Fibroblast of skin of scalp (primary cell): ENCODE results near the gene ANGPT4.
"Not testable (repeated sequence)": the region's sequence is repeated elsewhere in the genome, so short reads cannot be mapped to it uniquely, and the experiment has no call there.

Experiments
- DNase-seq: peaks from one replicate; pipeline ENCODE4 v3.0.0-alpha.2; 2013

The ANGPT4 gene

DNA sequence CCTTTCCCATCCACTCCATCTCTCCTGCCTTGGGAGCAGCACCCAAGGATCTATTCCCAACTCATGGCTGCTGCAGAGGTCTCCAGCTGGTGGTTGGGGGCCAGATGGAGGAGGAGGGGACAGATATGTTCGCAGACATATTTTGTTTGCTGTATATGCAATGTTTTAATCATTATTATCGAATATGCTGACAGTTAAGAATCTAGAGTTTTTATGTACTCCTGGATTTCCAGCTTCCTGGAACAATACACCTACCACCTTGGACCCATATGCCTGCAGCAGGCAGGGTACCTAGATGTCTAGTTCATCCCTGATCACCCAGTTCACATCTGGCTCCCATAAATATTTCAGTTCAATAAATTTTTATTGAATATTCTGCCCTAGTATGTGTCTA is 73.6 kb downstream of the ANGPT4 start:
- no peak for DNase-seq

DNA sequence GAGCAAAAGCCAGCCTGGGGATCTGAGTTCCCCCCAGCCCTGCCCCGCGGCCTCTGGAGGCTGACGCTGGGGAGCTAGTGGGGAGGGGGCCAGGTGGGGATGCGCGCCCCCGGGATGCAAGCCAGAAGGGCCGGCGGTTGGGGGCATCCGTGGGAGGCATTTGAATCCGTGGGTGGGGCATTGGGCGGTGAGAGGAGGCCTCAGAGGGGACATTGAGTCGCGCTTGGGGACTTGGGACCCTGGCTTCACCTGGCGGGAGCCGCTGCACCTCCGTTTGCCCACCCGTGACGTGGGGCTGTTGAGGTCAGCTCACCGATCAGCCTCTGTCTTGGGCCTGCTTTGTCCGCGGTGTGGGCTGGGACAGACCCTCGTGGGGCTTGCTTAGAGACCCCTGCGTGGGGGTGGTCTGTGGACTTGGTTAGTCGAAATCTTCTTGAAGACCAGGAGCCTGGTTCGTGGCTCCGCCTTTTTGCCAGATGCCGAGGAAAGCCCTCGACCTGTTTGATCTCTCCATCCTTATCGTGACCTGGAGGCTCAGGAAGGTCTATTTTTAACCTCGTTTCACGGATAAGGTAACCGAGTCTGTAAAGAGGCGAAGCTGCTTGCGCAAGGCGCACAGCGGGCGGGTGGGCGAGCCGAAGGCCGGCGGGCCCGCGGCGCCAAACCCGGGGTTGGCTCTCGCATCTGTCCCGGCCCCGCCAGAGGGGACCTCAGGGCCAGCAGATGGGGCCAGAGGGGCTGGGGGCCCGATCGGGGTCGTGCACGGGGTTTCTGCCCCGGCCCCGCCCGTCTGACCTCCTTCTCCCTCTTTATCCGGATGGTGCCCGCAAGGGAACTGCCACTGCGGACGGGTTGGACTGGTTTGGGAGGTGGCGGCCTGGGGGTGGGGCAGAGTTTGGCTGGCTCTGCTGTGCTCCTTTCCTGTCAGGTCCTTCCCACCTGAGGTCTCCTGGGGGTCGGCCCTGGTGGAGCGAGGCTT is 74.3 kb downstream of the ANGPT4 start:
- DNase-seq = no peak

DNA sequence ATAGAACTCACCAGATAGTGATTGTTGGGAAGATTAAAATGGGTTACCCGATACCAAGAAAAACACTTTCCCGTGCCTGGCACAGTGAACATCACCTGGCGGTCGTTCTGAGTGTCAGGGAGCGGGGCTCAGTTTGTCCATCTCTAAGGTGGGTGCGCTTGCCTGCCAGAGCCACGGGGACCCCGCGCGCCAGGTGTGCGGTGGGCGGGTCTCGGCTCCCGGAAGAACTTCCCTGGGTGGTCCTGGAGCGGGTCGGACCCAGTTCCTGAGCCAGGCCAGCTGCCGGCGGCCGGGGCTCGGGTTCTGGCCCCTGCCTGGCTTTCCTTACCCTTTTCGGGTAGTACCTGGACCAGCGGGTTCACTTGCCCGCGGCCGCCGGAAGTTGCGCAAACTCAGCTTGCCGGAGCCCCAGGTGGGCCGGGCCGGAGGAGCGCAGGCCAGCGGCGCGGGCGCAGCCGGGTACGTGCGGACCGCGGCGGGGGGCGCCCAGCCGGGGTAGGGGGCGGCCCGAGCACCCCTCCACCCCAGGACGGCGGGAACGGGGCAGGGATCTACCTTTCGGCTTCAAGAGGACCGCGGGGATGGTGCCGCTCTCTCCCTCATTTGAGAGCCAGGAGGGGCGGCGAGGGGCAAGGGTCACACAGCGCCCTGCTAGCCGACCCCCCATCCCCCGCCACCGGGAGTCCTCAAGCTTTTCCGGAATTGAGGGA is 75.1 kb downstream of the ANGPT4 start:
- DNase-seq = no peak

DNA sequence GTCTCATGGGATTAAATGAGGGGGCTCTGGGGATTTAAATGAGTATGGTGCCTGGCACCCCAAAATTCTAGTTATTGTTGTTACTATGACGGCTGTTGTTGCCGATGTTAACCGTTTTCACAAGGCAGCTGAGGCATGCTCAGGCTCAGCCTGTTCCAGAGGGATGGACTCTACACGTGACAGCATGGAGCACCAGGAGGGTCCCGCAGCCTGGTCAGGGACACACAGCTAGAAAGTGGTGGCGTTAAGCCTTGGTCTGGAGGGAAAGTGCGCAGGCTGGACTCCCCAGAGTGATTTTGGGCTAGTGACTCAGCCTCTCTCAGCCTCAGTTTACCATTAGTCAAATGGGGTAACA is 75.7 kb downstream of the ANGPT4 start:
- DNase-seq = no peak

DNA sequence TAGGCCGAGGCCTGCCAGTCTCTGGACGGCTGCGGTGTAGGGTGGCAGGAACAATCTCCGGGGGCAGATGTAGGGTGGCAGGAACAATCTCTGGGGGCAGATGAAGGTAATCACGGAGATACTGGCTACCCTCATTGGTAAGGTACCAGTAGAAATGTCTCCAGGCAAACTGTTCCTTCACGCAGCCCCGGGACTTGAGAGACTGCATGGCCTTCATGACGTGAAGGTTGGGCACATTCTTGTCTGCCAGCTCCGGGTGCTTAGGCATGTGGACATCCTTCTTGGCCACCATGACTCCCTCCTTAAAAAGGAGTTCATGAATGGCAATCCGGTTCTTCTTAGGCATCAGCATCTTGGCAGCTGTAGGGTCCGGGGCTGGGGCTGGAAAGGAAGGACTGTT is 76.5 kb downstream of the ANGPT4 start:
- DNase-seq = no peak

DNA sequence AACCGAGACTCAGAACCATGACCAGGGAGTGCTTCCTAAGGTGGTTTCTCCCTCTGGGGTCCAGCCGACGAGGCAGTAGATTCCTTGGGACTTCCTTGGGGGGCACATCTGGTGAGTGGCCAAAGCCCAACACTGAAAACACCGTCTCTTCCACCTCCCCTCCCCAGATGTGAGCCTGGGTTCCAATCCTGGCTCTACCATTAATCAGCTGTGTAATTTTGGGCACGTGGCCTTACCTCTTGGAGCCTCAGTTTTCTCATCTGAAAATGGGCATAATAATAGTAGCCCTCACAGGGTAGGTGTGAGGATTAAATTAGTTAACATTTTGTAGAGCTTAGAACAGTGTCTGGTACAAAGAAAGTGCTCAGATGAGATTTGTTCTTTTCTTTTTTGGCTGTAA is 77.1 kb downstream of the ANGPT4 start:
- DNase-seq = no peak

DNA sequence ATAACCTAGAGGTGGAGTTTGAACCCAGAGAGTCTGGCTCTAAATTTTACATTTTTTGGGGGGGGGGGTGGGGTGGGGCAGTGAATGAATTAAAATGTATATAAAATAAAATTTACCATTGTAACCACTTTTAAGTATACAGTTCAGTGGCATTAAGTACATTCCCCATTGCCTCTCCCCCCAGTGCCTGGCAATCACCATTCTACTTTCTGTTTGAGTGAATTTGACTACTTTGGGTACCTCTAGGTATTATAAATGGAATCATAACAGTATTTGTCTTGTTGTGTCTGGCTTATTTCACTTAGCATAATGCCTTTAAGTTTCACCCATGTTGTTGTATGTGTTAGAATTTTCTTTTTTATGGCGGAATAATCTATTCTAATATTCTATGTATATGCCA is 79.9 kb downstream of the ANGPT4 start:
- no peak for DNase-seq

DNA sequence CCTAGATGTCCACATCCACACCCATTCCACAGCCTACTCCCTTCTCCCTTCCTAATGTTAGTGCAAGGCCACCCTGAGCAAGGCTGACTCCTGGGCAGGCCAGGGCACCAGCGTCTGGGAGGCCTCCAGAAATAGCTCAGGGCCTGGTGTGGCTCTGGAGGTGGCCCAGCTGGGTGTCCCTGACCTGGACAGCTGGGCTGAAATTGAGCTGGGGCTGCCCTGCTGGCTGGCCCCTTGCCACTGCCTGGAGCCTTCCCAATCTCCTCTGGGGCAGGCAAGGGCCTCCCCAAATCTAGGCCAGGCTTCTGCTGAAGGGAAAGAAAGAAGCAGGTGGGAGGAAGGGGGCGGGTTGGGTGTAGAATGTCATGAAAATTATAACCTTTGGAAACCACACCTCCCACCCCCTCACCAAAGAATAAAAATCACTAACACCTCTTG is 80.5 kb downstream of the ANGPT4 start:
- DNase-seq = no peak

DNA sequence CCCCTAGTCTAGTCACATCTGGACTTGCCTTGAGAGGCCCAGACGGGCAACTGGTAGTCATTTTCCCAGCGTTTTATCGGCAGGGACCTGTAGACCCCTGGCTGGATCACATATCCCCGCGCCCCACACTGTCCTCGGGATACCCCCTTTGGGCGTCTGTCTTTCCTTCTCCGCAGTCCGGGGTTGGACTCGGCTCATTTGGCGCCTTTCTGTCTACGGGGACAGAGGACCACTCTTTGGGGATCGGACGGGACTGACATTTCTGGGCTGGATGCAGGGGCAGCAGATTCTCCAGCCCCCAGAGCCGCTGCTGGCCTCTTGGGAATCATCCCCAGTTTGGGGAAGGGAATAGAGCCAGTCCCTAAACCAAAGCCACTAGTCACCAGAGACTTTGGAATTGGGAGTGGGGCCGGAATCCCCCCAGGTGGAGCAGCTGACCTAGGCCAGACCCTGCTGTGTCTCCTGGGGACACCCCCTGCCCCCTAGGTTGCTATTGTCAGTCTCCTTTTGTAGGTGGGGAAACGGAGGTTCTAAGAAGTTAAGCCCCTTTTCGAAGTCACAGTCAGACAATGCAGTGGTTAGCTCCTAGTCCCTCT is 81.9 kb downstream of the ANGPT4 start:
- no peak for DNase-seq

DNA sequence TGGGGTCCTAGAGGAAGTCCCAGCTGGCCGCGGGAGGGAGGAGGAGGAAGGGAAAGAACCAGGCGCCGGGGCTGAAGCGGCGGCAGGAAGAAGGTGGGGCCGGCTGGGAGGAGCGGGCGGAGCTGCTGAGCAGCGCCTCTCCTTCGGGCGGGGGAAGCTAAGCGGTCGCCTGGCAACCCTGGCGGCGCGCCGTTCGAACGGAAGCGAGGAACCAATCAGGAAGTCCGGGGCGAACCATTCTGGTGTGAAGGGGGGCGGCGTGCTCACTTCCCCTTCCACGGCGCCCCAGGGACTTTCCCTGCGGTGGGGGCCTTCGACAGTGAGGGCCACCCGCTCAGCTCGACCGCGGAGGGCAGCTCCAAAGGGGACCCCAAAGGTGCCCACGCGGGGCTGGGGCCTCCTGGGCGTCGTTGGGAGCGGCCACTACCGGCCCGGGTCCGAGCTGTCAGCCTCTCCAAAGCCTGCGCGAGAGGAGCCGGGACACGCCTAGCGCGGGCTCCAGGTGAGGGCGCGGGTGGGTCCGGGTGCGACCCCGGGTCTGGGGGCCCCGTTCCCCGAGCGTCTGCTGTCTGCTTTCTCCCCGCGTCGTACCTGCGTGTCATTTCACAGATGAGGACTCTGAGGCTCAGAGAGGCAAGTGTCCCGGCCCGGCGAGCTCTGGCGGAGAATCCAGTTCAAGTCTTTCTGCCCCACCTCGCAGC is 82.5 kb downstream of the ANGPT4 start, which contains the start of gene FAM110A:
FAM110A (plus strand) TSS at position 266 of the 701 bp plus-strand sequence. CDS start 11,090 bp downstream, outside the sequence.
- peak; percentile 94 for DNase-seq

DNA sequence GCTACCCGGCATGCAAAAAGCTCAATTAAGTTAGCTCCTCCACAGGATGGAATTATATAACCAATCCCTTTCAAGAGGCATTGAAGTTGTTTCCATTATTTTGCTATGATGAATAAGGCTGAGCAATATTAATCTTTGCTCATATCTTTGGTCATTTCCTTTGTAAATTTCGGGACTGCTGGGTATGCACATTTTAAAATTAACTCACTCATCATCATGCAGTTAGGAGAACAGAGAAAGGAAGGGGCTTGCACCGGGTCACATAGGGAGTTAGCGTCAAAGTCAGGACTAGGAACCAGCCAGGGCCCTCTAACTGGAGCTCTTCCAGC is 83.0 kb downstream of the ANGPT4 start:
- DNase-seq = no peak

DNA sequence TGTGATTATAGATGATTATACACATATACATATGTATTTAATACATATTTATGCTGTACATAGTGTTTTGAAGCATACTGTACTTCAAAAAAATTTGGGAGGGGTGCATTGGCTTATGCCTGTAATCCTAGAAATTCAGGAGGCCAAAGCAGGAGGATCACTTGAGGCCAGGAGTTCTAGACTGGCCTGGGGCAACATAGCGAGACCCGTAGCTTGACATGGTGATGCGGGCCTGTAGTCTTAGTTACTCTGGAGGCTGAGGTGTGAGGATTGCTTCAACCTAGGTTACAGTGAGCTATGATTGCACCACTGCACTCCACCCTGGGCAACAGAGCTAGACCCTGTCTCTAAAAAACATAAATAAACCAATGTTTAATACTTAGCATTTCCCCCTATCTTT is 84.2 kb downstream of the ANGPT4 start:
- DNase-seq = no peak

DNA sequence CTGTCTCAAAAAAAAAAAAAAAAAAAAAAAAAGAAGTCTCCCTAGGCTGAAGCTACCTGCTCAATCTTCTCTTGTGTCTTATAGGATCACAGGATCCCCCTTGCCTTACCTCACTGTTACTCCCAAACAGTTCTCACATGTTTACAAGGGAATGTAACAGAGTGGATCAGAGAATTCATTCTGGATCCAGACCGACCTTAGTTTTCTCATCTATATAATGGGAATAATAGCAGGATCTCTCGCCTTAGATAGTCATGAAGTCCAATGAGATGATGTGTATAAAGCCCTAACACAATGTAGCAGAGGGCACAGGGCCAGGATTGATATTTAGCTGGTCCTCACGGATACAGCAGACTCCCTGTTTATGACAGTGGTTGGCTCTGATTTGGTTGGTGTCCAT is 84.9 kb downstream of the ANGPT4 start:
- DNase-seq = no peak

DNA sequence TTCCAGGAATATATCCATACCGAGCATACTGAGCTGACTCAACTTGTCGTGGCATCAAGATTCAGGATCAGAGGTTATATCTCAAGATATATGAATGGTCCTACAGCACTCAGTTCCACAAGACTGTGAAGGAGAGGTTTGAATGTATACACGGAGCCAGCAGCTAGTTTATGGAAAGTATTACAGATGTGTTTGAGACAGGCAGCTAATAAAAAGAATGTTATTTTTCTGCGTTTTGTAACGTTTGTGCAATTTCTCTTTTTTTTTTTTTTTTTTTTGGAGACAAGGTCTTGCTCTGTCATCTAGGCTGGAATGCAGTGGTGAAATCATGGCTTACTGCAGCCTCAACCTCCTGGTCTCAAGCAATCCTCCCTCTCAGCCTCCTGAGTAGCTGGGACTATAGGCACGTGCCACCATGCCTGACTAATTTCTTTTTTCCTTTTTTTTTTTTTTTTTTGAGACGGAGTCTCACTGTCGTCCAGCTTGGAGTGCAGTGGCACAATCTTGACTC is 86.1 kb downstream of the ANGPT4 start:
- peak; percentile 81 for DNase-seq

DNA sequence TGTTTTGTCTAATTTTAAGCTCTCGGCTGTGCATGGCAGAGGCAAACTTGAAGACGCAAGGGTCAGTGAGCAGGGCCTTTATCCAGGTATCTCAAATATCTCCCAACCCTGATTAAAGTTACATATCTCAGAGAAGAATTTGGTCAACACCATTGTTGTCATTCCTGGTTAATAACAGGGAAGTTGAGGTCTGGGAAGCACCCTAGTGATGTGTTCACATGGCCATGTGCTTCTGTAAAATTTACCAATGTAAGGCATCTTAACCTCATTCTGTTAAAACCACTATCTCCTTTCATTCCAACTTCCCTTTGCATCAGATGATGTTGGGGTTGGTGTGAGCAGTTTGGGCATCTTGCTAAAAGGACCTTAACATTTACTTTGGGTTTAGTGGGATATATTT is 86.6 kb downstream of the ANGPT4 start:
- DNase-seq = peak; percentile 65

DNA sequence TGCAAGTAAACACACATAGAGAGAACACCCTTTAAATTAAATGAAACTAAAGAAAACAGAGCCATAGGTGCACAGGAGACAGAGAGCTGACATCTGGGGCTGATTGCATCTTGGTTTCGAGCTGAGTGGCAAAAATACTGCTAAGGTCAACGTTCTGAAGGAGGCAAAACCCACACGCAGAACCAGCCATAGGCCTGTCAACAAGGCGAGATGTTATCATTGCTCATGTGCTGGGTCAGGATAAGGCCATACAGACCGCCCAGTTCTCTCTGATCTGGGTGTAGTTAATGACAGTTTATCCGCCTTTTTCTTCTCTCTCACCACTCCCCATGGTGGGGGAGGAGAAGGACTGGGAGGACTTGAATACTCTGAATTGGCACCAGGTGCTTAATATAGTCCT is 87.1 kb downstream of the ANGPT4 start:
- no peak for DNase-seq

DNA sequence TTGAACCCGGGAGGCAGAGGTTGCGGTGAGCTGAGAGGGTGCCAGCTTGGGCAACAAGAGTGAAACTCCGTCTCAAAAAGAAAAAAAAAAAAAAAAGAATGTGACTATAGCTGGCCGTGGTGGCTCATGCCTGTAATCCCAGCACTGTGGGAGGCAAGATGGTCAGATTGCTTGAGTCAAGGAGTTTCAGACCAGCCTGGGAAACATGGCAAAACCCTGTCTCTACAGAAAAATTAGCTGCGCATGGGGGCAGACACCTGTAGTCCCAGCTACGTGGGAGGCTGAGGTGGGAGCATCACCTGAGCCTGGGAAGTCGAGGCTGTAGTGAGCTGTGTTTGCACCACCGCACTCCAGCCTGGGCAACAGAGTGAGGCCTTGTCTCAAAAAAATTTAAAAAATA is 88.2 kb downstream of the ANGPT4 start:
- DNase-seq = not testable (repeated sequence)

DNA sequence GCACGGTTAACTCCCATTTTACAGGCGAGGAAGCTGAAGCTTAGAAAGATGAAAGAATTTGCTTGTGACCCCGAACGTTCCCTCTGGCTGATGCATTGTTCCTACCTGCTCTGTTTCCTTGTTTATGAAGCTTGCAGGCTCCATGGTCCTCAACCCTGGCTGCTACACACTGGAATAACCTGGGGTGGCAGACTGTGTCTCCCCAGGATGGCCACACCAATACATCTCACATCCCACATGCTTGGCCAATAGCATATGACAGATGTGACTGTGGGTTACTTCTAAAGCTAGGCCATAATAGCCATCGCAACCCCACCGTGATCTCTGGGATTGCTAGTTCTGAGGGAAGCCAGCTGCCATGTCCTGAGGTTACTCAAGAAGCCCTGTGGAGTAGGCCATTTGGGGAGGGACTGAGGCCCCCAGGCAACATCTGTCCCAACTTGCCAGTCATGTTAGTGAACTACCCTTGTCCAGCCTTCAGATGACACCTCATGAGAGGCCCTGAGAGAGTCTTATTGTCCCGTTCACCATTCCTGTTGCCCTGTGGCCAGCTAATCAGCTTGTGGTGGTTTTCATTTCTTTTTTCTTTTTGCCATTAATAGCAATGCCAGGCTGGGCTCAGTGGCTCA is 89.3 kb downstream of the ANGPT4 start:
- no peak for DNase-seq

DNA sequence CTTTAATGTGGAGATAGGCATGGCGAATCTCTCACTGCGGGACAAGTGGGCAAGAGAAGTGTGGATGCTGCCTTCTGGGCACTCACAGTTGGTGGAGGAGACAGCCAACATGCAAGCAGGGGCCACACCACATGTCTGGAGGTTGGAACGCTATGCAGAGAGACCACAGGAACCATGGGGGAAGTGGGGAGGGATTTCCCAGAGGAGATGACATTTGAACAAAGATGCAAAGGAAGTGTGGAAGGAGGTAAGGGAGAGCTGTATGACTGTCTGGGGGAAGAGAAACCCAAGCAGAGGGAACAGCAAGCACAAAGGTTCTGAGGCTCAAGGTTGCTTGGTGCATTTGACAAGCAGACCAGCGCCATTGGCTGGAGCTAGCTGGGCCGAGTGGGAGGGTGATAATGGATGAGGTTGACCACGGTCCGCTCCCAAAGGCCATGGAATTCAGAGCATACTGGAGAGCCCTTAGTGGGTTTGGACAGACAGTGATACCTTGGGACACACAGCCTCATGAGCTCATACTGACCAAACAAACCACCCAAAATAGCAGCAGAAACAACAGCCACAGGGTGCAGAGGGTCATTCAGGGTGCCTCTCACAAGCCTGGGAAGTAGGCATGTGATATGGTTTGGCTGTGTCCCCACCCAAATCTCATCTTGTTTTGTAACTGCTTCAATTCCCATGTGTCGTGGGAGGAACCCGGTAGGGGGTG is 90.3 kb downstream of the ANGPT4 start:
- DNase-seq = no peak

DNA sequence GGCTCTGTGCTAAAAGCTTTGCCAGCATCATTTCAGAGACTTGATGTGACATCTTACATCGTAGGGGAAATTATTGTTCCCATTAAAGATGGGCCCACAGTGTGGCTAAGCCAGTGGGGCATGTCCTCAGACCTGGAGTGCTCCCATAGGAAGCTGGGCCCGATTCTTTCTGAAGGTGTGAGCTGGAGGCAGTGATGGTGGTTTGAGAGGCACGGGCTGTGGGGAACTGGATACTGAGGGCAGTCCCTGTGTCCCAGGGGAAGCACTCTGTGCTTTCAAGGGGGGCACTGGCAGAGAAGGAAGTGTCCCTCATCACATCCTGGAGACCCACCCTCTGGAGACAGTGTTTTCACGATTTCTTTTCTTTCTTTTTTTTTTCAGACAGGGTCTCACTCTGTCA is 91.2 kb downstream of the ANGPT4 start:
- DNase-seq = no peak

DNA sequence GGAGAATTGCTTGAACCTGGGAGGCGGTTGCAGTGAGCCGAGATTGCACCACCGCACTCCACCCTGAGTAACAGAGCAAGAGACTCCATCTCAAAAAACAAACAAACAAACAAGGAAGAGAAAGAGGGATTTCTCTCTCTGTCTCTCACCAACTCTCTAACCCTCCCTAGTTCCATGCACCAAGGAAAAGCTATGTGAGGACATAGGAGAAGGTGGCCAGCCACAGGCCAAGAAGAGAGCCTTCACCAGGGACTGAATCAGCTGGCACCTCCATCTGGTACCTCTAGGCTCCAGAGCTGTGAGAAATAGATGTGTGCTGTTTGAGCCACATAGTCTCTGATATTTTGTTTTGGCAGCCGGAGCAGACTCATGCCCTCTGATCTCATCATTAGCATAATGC is 91.6 kb downstream of the ANGPT4 start:
- DNase-seq = no peak

DNA sequence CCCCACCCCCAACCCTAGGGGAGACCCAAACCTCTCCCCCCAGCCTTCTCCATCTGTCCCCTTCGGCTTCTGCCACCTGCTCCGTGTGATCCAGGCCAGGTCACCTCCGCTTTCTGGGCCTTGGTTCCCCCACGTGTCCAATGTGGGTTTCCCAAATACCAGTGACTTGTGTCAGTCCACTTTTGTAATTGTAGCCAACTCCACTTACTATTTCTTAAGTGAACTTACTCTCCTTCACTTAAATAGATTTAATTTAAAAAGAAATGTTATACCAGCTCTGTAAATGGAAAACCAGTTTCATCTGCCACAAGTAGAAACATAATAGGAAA is 92.6 kb downstream of the ANGPT4 start:
- DNase-seq = no peak
